GM12878 (cell line): Measurements from ENCODE around the gene RAP1A. TPM values are rescaled to one million over a fixed set of nuclear protein-coding genes. Genes with fewer than 3 reads are reported as not detected.
A peak's percentile ranks its signal among the peaks of the same experiment; 100 is the strongest.

Experiments used
- ATAC-seq: fragments of 200-7000 bp; cut with Tn5 transposase; 3 replicates; pipeline ENCODE4 v1.9.1; 2020; ENCODE audit warnings: mild to moderate bottlenecking, moderate library complexity
- BruUV-seq: library from RNA; stranded (reverse); fragments of 400-500 nt; replicated peaks from 2 replicates; lab custom pipeline; 2021; lab: Mats Ljungman, UMichigan
- CTCF ChIA-PET: fragments of 300-600 bp; sonication (Branson Sonifier 250); formaldehyde crosslinking; extraction: SDS; loops from one replicate; lab custom pipeline; 2021; ENCODE audit warnings: inconsistent platforms; lab: Yijun Ruan, JAX
- POLR2A ChIA-PET: fragments of 350-600 bp; formaldehyde crosslinking; extraction: SDS; loops from one replicate; lab custom pipeline; 2021; ENCODE audit warnings: inconsistent platforms; lab: Charles Lee
- RAD21 ChIA-PET: fragments of 300-600 bp; sonication (Branson Sonifier 250); formaldehyde crosslinking; loops from one replicate; lab custom pipeline; 2023; ENCODE audit warnings: antibody characterized with exemption; ENCODE audit not compliant: unreplicated experiment; lab: Charles Lee
- SMC1A ChIA-PET: fragments of 300-600 bp; sonication (Branson Sonifier 250); formaldehyde crosslinking; loops from one replicate; lab custom pipeline; 2023; ENCODE audit not compliant: unreplicated experiment, uncharacterized antibody; lab: Charles Lee
- DNase-seq: peaks from one replicate; pipeline ENCODE4 v3.0.0-alpha.2; 2011; ENCODE audit warnings: low read depth, low spot score
- FAIRE-seq: peaks from 3 replicates; lab custom pipeline; 2011; peaks lifted over from hg19 to GRCh38; lab: Jason Lieb, UNC
- H2AFZ ChIP-seq: 2 replicates; pipeline ENCODE4 v1.6.0; 2011; ENCODE audit warnings: low read depth, low read length, control low read depth; ENCODE audit not compliant: control insufficient read depth
- H3K27ac ChIP-seq: 2 replicates; pipeline ENCODE4 v1.5.1; 2011; ENCODE audit warnings: control low read depth; ENCODE audit not compliant: control insufficient read depth, insufficient read depth
- H3K27me3 ChIP-seq, 2 experiments: replicated peaks in 1 of 2; 2 replicates each; pipeline versions ENCODE4 v1.6.0 to v1.6.1; 2011; ENCODE audit warnings: low read length in 1 of 2; ENCODE audit not compliant: control insufficient read depth in 2 of 2, insufficient read depth in 2 of 2
- H3K36me3 ChIP-seq, 2 experiments: 2 replicates each; pipeline ENCODE4 v1.5.1; 2011; ENCODE audit warnings: low read length in 1 of 2; ENCODE audit not compliant: control insufficient read depth in 2 of 2, insufficient read depth in 2 of 2
- H3K4me1 ChIP-seq: 2 replicates; pipeline ENCODE4 v1.6.1; 2011; ENCODE audit warnings: mild to moderate bottlenecking, low read length, moderate library complexity, mixed read lengths; ENCODE audit not compliant: control insufficient read depth, insufficient read depth
- H3K4me2 ChIP-seq: 2 replicates; pipeline ENCODE4 v1.6.0; 2011; ENCODE audit warnings: control low read depth; ENCODE audit not compliant: control insufficient read depth, insufficient read depth
- H3K4me3 ChIP-seq: fragments of 200-600 bp; sonication (generic); 2 replicates; pipeline ENCODE4 v1.5.1; 2016
- H3K79me2 ChIP-seq: 2 replicates; pipeline ENCODE4 v1.6.0; 2011; ENCODE audit warnings: low read length; ENCODE audit not compliant: control insufficient read depth, insufficient read depth
- H3K9ac ChIP-seq: 2 replicates; pipeline ENCODE4 v1.8.0; 2011; ENCODE audit warnings: low read length, control low read depth, mixed read lengths; ENCODE audit not compliant: control insufficient read depth, insufficient read depth
- H3K9me3 ChIP-seq: replicated peaks from 3 replicates; pipeline ENCODE4 v1.5.1; 2011; ENCODE audit warnings: mild to moderate bottlenecking, low read length; ENCODE audit not compliant: control insufficient read depth, insufficient read depth
- H4K20me1 ChIP-seq: 2 replicates; pipeline ENCODE4 v1.6.0; 2011; ENCODE audit not compliant: control insufficient read depth, insufficient read depth
- CBFB ChIP-seq: IDR thresholded peaks from 2 replicates; pipeline ENCODE4 v1.6.1; 2016; ENCODE audit warnings: antibody characterized with exemption, low read depth
- FOXK2 ChIP-seq: fragments of 450-650 bp; IDR thresholded peaks from 2 replicates; pipeline ENCODE4 v1.6.1; 2017; ENCODE audit warnings: mild to moderate bottlenecking, moderate library complexity
- NR2C1 ChIP-seq: fragments of 450-650 bp; IDR thresholded peaks from 2 replicates; pipeline ENCODE4 v1.6.1; 2017; ENCODE audit warnings: antibody characterized with exemption, mild to moderate bottlenecking, moderate library complexity
- NR2F1 ChIP-seq: fragments of 450-650 bp; conservative IDR thresholded peaks from 2 replicates; pipeline ENCODE4 v1.6.1; 2017; ENCODE audit warnings: mild to moderate bottlenecking
- RUNX3 ChIP-seq: IDR thresholded peaks from 2 replicates; pipeline ENCODE4 v1.6.1; 2012; ENCODE audit warnings: low read length, inconsistent platforms
- SREBF2 ChIP-seq: IDR thresholded peaks from 2 replicates; pipeline ENCODE4 v1.6.1; 2012; ENCODE audit warnings: mild to moderate bottlenecking, low read length
- WGBS: methylation state at CpG from one replicate; pipeline ENCODE4 v1.1.6; 2016; ENCODE audit warnings: low lambda C conversion rate; ENCODE audit not compliant: insufficient replicate concordance, insufficient coverage; ENCODE audit errors: missing lambda C conversion rate; 5-methylcytosine and 5-hydroxymethylcytosine counted together
- in situ Hi-C: fragments of 300-500 bp; cut with MboI; formaldehyde crosslinking; loops from 9 replicates; pipeline ENCODE4 v1.14.3; 2018; ENCODE audit warnings: mixed read lengths
- intact Hi-C: fragments of 100-400 bp; cut with micrococcal nuclease; formaldehyde crosslinking; loops from one replicate; pipeline ENCODE4 v1.14.2; 2022; ENCODE audit not compliant: unreplicated experiment
- polyA plus RNA-seq, 11 experiments: library from polyadenylated mRNA; depleted of rRNA in 4 of 11; unstranded in 6 of 11; stranded (reverse) in 5 of 11; fragments of >200 nt; fragmentation: Nextera tagmentation in 4 of 11; fragmentation: Illumina TruSeq in 1 of 11; extraction: Ambion mirVana in 4 of 11; extraction: Trizol in 1 of 11; gene quantifications; 1 replicate in 1 of 11; 2 replicates in 10 of 11; pipeline versions ENCODE4 v1.2.1 to v1.2.3, GENCODE V29; 2011 to 2016; ENCODE audit warnings: inconsistent platforms in 2 of 11, missing spikeins in 2 of 11, low read depth in 1 of 11
- total RNA-seq, 4 experiments: library from RNA; depleted of rRNA in 3 of 4; stranded (reverse); fragments of >200 nt in 3 of 4; fragmentation: Illumina TruSeq in 1 of 4; extraction: Trizol in 1 of 4; gene quantifications; 2 replicates each; pipeline versions ENCODE4 v1.2.1 to v1.2.3, GENCODE V29; 2013 to 2021

The RAP1A gene
- total and polyA plus RNA-seq, 10 of the 15 experiments (the other 5 are each of a cell fraction or from before 2014, with no cell fraction given): 38.4 to 213 (median 86.0) TPM

- intact Hi-C loops: no loop called here
Measured at GRCh38 chr1:111633736-111634247, 14.2 kb downstream of the RAP1A start.

GRCh38 chr1:111635324-111636009, 15.9 kb downstream of the RAP1A start:
- no peaks in the 10 kb centered on the region; the same call in 1 of the 2 replicates for H4K20me1 ChIP-seq
- ChIA-PET SMC1A (interaction anchor here (1.8 kb wide), 1 partner anchor 13 kb away, joined by 8 read pairs; no protein-coding TSS in a partner anchor), POLR2A (interaction anchor here (1.1 kb wide), 1 partner anchor 13 kb away, joined by 4 read pairs; no protein-coding TSS in a partner anchor), RAD21 (interaction anchor here (1.1 kb wide), 1 partner anchor 48 kb away, joined by 3 read pairs; no protein-coding TSS in a partner anchor), CTCF (no interaction called here)
- no peak overlapping the region for H3K27ac ChIP-seq
- peaks cover 0 to 5% of the 10 kb centered on the region in 2 experiments; a peak in 3 of 4 replicates for H3K36me3 ChIP-seq
- in situ Hi-C loops: no loop called here
- peaks cover 95% of the 10 kb centered on the region for H3K79me2 ChIP-seq
- no TSS peak for BruUV-seq
- no peaks in the 10 kb centered on the region; the same call in 2 of the 3 replicates for H3K9me3 ChIP-seq
- 28% methylated on average over 2 of the region's 2 CpGs for WGBS
- no peaks in the 10 kb centered on the region for H3K27me3 ChIP-seq
- no peak overlapping the region for H2AFZ ChIP-seq
- H3K4me2 ChIP-seq: no peak overlapping the region
- ATAC-seq (peak; percentile 19; the same call in 2 of the 3 replicates), DNase-seq (no peak), FAIRE-seq (no peak)
- no peak overlapping the region for H3K9ac ChIP-seq
- H3K4me3 ChIP-seq: no peak overlapping the region
- H3K4me1 ChIP-seq: peaks cover 37% of the 10 kb centered on the region
- intact Hi-C loops: no loop called here
- TF ChIP-seq NR2F1: peak; percentile 86
- TF ChIP-seq NR2C1: peak; percentile 43; the same call in 1 of the 2 replicates
- TF ChIP-seq SREBF2: no peak

More at GRCh38 chr1:111633736-111634247, 14.2 kb downstream of the RAP1A start:
- no peaks in the 10 kb centered on the region for H3K9me3 ChIP-seq
- peaks cover 0 to 8% of the 10 kb centered on the region in 2 experiments; a peak in 1 of 4 replicates for H3K36me3 ChIP-seq
- H2AFZ ChIP-seq: no peak overlapping the region
- H3K79me2 ChIP-seq: peaks cover 97% of the 10 kb centered on the region
- ChIA-PET CTCF (no interaction called here), RAD21 (interaction anchor here (1.0 kb wide), 1 partner anchor 23 kb away, joined by 3 read pairs; no protein-coding TSS in a partner anchor)
- in situ Hi-C loops: no loop called here
- H3K4me2 ChIP-seq: peak overlapping the region; percentile 8; the same call in 1 of the 2 replicates
- H3K9ac ChIP-seq: no peak overlapping the region
- TF ChIP-seq FOXK2: no peak
- TF ChIP-seq RUNX3: 0 out of 2 replicates have a peak, but pooled peaks have one; percentile 36
- TF ChIP-seq CBFB: 0 out of 2 replicates have a peak, but pooled peaks have one; percentile 15
- TF ChIP-seq, all 136 proteins: peak for 2
- SMC1A ChIA-PET: interaction anchor here (0.5 to 1.1 kb wide), 5 partner anchors 9 to 130 kb away, joined by 3 to 5 read pairs (median 3); no protein-coding TSS in a partner anchor
- FAIRE-seq (peak; percentile 7), ATAC-seq (peak; percentile 23), DNase-seq (no peak)
- peaks cover 37% of the 10 kb centered on the region for H3K4me1 ChIP-seq
- WGBS: 0% methylated on average over 1 of the region's 1 CpG
- H3K27me3 ChIP-seq: no peaks in the 10 kb centered on the region
- peak overlapping the region; percentile 45 for H3K27ac ChIP-seq
- H4K20me1 ChIP-seq: no peaks in the 10 kb centered on the region; the same call in 1 of the 2 replicates
- POLR2A ChIA-PET: no interaction called here
- no peak overlapping the region for H3K4me3 ChIP-seq
- BruUV-seq: TSS peak; percentile 6
